ENCODE results near the gene CYP3A4. TPM values are rescaled to one million over a fixed set of nuclear protein-coding genes. Genes with fewer than 3 reads are reported as not detected.

Gene CYP3A4
- total and polyA plus RNA-seq, 2 of the 8 experiments (the other 6 are each of a cell fraction or from before 2014, with no cell fraction given) = not detected

DNA sequence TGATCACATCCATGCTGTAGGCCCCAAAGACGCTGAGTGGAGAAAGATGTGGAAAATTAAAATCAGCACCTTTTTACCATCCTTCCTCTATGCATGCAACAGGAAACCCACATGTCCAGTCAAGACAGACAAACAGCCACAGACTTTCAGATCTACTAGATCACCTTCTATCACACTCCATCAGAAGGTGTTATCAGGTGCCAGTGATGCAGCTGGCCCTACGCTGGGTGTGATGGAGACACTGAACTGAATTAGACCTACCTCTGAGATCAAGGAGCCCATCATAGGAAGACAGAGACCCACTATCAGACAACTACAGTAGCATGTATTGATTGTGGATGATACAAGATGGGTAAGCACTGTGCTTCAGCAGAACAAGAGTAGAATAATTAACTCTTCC, 15.5 kb downstream of the CYP3A4 start:
- no peak for TF ChIP-seq JUN (IDR thresholded peaks at IDR 0.05; ENCODE audit: low read depth, low read length)
- Histone ChIP-seq H3K36me3 (ENCODE audit: control insufficient read depth in 2 of 4, insufficient read depth in 4 of 4, low read length in 3 of 4) (no peaks in the 10 kb centered on the region), H3K23me2 (ENCODE audit: low read depth, low read length) (no peaks in the 10 kb centered on the region), H2AK5ac (ENCODE audit: low read depth, low read length) (no peak overlapping the region), H3K4ac (replicated peaks; ENCODE audit: insufficient read length, low read depth, low read length) (no peak overlapping the region), H3K4me1 (replicated peaks in 1 of 4; ENCODE audit: control insufficient read depth in 3 of 4, insufficient read depth in 4 of 4, low read length in 3 of 4) (no peaks in the 10 kb centered on the region), H2BK120ac (replicated peaks; ENCODE audit: low read depth, low read length) (no peak overlapping the region), H3K4me3 (ENCODE audit: extremely low read depth in 1 of 4, insufficient read depth in 2 of 4, low read depth in 3 of 4, low read length in 4 of 4) (no peak overlapping the region), H3K27ac (ENCODE audit: low read depth, low read length) (no peak overlapping the region), H2BK15ac (ENCODE audit: low read length) (no peak overlapping the region), H4K8ac (ENCODE audit: extremely low read depth, insufficient read depth, low read length) (no peak overlapping the region), H2AFZ (ENCODE audit: low read length) (no peak overlapping the region), H3K4me2 (ENCODE audit: insufficient read depth in 1 of 2, low read depth in 2 of 2, low read length in 2 of 2) (no peak overlapping the region), H2BK20ac (ENCODE audit: low read length) (no peak overlapping the region), H4K91ac (replicated peaks; ENCODE audit: insufficient read length, low read length) (no peak overlapping the region), H3K79me2 (ENCODE audit: control insufficient read depth in 1 of 2, insufficient read depth in 2 of 2, low read length in 2 of 2) (no peaks in the 10 kb centered on the region), H4K20me1 (replicated peaks in 1 of 2; ENCODE audit: control insufficient read depth in 1 of 2, insufficient read depth in 2 of 2, low read length in 2 of 2) (no peaks in the 10 kb centered on the region), H3K56ac (replicated peaks; ENCODE audit: insufficient read length, low read depth, low read length) (no peak overlapping the region), H3K9ac (replicated peaks in 1 of 4; ENCODE audit: extremely low read depth in 1 of 4, low read depth in 3 of 4, low read length in 3 of 4) (no peak overlapping the region), H3K14ac (ENCODE audit: insufficient read length) (no peak overlapping the region), H3K9me3 (ENCODE audit: insufficient read depth in 2 of 2, low read depth in 1 of 2, low read length in 1 of 2) (no peaks in the 10 kb centered on the region), H3K18ac (ENCODE audit: extremely low read depth, low read length) (no peak overlapping the region), H2BK5ac (ENCODE audit: low read depth, low read length) (no peak overlapping the region), H3K79me1 (ENCODE audit: low read depth, low read length) (no peaks in the 10 kb centered on the region), H2BK12ac (ENCODE audit: low read depth, low read length) (no peak overlapping the region), H3K27me3 (replicated peaks in 1 of 4; ENCODE audit: control insufficient read depth in 3 of 4, extremely low read depth in 1 of 4, insufficient read depth in 3 of 4, low read length in 3 of 4) (no peaks in the 10 kb centered on the region), H4K5ac (ENCODE audit: insufficient read length, low read depth, low read length) (no peak overlapping the region), H3K23ac (ENCODE audit: insufficient read length) (no peak overlapping the region)
- POLR2A ChIA-PET (ENCODE audit: partially characterized antibody) = no interaction called here
- FAIRE-seq (no peak), DNase-seq (ENCODE audit: low read depth in 1 of 2, low spot score in 2 of 2) (no peak)
- 84% methylated on average over 2 of the region's 2 CpGs; no CpG with 5 or more reads in 1 of the 2 experiments for WGBS, 2 experiments (ENCODE audit: extremely low coverage in 1 of 2, insufficient coverage in 1 of 2, insufficient read length in 1 of 2, insufficient replicate concordance in 2 of 2, low coverage in 1 of 2, low lambda C conversion rate in 2 of 2, missing lambda C conversion rate in 1 of 2)
- CTCF ChIA-PET (ENCODE audit: partially characterized antibody) = no interaction called here
